A673 (cell line): ENCODE measurements around the gene STIP1. TPM values are rescaled to one million over a fixed set of nuclear protein-coding genes. Genes with fewer than 3 reads are reported as not detected.

Source experiments
- BruUV-seq: library from RNA; stranded (reverse); fragments of 400-500 nt; replicated peaks from 2 replicates; lab custom pipeline; 2021; lab: Mats Ljungman, UMichigan
- CTCF ChIA-PET: fragments of 300-600 bp; sonication (Branson Sonifier 250); formaldehyde crosslinking; loops from one replicate; lab custom pipeline; 2022; ENCODE audit warnings: antibody characterized with exemption; lab: Charles Lee
- POLR2A ChIA-PET: fragments of 300-600 bp; sonication (Branson Sonifier 250); formaldehyde crosslinking; loops from one replicate; lab custom pipeline; 2022; ENCODE audit warnings: antibody characterized with exemption; ENCODE audit not compliant: low non-redundant PET; lab: Charles Lee
- DNase-seq: peaks from one replicate; pipeline ENCODE4 v3.0.0-alpha.2; 2015; ENCODE audit warnings: low spot score
- H3K27ac ChIP-seq: fragments of 200-600 bp; sonication (generic); 2 replicates; pipeline ENCODE4 v1.5.1; 2016; ENCODE audit warnings: mixed run types, low read depth, mild to moderate bottlenecking, mixed read lengths, antibody characterized with exemption, low read length; ENCODE audit not compliant: poor library complexity, severe bottlenecking
- H3K27me3 ChIP-seq: fragments of 200-600 bp; sonication (generic); replicated peaks from 2 replicates; pipeline ENCODE4 v1.6.1; 2017; ENCODE audit warnings: mixed run types, low read depth, mild to moderate bottlenecking, mixed read lengths, antibody characterized with exemption, low read length; ENCODE audit not compliant: insufficient read depth, poor library complexity
- H3K36me3 ChIP-seq: fragments of 200-600 bp; sonication (generic); 2 replicates; pipeline ENCODE4 v1.6.1; 2016; ENCODE audit warnings: mixed run types, mild to moderate bottlenecking, mixed read lengths, antibody characterized with exemption, low read length; ENCODE audit not compliant: insufficient read depth, poor library complexity, severe bottlenecking
- H3K4me1 ChIP-seq: fragments of 200-600 bp; sonication (generic); 2 replicates; pipeline ENCODE4 v1.6.1; 2017; ENCODE audit warnings: mixed run types, mild to moderate bottlenecking, mixed read lengths, antibody characterized with exemption, low read length; ENCODE audit not compliant: insufficient read depth, poor library complexity, severe bottlenecking
- H3K4me3 ChIP-seq: fragments of 200-600 bp; sonication (generic); 2 replicates; pipeline ENCODE4 v1.5.1; 2016; ENCODE audit warnings: low read depth, mixed run types, mild to moderate bottlenecking, mixed read lengths, low read length; ENCODE audit not compliant: poor library complexity, severe bottlenecking
- H3K9me3 ChIP-seq: fragments of 200-600 bp; sonication (generic); 2 replicates; pipeline ENCODE4 v1.6.1; 2016; ENCODE audit warnings: mixed run types, low read depth, mild to moderate bottlenecking, mixed read lengths, antibody characterized with exemption, low read length; ENCODE audit not compliant: poor library complexity, severe bottlenecking
- EZH2 ChIP-seq: fragments of 200-600 bp; sonication (generic); IDR thresholded peaks from 2 replicates; pipeline ENCODE4 v1.6.1; 2017; ENCODE audit warnings: borderline replicate concordance, low read depth, mild to moderate bottlenecking, mixed read lengths, antibody characterized with exemption, low read length; ENCODE audit not compliant: poor library complexity, severe bottlenecking
- intact Hi-C: fragments of 100-400 bp; cut with micrococcal nuclease; formaldehyde crosslinking; loops from one replicate; pipeline ENCODE4 v1.10.0; 2022; ENCODE audit not compliant: unreplicated experiment
- total RNA-seq: library from RNA; stranded (reverse); gene quantifications from 2 replicates; pipeline ENCODE4 v1.2.3, GENCODE V29; 2021
- TF ChIP-seq, protein P1 (sequence below): fragments of 300-800, 200-600 bp; sonication (generic); conservative IDR thresholded peaks from 2 replicates; pipeline ENCODE4 v1.5.1; 2017; ENCODE audit warnings: low read depth, mild to moderate bottlenecking, antibody characterized with exemption, low read length, moderate library complexity, mixed read lengths

The STIP1 gene
- total RNA-seq, 1 experiment from 2014 or later: 577 TPM

DNA sequence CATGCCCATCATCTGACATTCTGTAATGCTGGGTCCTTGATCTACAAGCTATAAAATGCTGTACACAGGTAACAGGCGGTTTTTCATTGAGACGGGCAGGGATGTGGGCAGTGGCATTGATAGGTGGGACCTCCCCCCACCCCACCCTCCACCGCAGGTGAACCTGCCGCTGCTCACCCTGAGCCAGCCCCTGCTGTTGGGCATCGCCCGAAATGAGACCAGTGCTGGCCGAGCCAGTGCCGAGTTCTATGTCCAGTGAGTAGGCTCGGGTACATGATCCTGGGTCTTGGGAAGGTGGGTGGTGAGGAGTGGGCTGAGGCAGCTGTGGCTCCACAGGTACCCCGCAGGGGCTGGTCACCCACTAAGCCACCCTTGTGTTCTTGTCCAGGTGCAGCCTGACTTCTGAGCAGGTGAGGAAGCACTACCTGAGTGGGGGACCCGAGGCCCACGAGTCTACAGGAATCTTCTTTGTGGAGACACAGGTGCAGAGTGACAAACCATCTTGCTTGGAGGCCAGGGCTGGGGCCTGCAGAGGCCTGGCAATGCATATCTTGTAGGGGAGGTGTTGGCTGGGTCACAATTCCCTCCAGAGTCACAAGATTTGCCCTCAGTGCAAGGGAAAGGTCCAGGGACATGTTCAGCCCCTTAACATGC is 43.2 kb downstream of the STIP1 start:
- intact Hi-C loops: no loop called here
- Histone ChIP-seq H3K27me3 (no peaks in the 10 kb centered on the region), H3K9me3 (no peaks in the 10 kb centered on the region), H3K27ac (peak overlapping the region; percentile 70), H3K4me1 (peaks cover 30% of the 10 kb centered on the region), H3K36me3 (peaks cover 5% of the 10 kb centered on the region), H3K4me3 (no peak overlapping the region)
- CTCF ChIA-PET: no interaction called here
- no peak for TF ChIP-seq EZH2
- TF ChIP-seq, protein P1, sequence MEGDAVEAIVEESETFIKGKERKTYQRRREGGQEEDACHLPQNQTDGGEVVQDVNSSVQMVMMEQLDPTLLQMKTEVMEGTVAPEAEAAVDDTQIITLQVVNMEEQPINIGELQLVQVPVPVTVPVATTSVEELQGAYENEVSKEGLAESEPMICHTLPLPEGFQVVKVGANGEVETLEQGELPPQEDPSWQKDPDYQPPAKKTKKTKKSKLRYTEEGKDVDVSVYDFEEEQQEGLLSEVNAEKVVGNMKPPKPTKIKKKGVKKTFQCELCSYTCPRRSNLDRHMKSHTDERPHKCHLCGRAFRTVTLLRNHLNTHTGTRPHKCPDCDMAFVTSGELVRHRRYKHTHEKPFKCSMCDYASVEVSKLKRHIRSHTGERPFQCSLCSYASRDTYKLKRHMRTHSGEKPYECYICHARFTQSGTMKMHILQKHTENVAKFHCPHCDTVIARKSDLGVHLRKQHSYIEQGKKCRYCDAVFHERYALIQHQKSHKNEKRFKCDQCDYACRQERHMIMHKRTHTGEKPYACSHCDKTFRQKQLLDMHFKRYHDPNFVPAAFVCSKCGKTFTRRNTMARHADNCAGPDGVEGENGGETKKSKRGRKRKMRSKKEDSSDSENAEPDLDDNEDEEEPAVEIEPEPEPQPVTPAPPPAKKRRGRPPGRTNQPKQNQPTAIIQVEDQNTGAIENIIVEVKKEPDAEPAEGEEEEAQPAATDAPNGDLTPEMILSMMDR: no peak
- POLR2A ChIA-PET: no interaction called here
- no TSS peak for BruUV-seq
- no peak for DNase-seq

DNA sequence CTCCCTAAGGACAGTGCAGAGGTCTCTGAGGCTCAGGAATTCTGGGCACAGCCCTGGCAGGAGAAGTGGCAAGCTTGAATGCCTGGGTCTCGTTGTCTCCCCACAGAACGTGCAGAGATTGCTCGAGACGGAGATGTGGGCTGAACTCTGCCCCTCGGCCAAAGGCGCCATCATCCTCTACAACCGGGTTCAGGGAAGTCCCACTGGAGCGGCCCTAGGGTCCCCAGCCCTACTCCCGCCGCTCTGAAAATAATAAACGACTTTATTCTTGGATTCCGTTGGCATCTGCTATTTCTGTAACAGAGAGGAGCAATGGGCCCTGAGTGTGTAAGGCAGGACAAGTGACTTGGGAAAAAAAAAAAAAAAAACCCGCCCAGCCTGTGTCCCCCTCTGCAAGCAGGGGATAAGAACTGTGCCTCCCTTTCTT is 43.8 kb downstream of the STIP1 start:
- ChIA-PET CTCF (interaction anchor here (0.6 kb wide), 1 partner anchor 22 kb away, joined by 3 read pairs; no protein-coding TSS in a partner anchor), POLR2A (no interaction called here)
- H3K27me3 ChIP-seq: no peaks in the 10 kb centered on the region
- H3K4me3 ChIP-seq: peak overlapping the region; percentile 54
- BruUV-seq: no TSS peak
- intact Hi-C loops: no loop called here
- TF ChIP-seq, protein P1: no peak
- TF ChIP-seq EZH2: no peak
- no peak for DNase-seq
- no peaks in the 10 kb centered on the region for H3K9me3 ChIP-seq
- peak overlapping the region; percentile 70 for H3K27ac ChIP-seq
- H3K4me1 ChIP-seq: peaks cover 30% of the 10 kb centered on the region
- H3K36me3 ChIP-seq: no peaks in the 10 kb centered on the region

DNA sequence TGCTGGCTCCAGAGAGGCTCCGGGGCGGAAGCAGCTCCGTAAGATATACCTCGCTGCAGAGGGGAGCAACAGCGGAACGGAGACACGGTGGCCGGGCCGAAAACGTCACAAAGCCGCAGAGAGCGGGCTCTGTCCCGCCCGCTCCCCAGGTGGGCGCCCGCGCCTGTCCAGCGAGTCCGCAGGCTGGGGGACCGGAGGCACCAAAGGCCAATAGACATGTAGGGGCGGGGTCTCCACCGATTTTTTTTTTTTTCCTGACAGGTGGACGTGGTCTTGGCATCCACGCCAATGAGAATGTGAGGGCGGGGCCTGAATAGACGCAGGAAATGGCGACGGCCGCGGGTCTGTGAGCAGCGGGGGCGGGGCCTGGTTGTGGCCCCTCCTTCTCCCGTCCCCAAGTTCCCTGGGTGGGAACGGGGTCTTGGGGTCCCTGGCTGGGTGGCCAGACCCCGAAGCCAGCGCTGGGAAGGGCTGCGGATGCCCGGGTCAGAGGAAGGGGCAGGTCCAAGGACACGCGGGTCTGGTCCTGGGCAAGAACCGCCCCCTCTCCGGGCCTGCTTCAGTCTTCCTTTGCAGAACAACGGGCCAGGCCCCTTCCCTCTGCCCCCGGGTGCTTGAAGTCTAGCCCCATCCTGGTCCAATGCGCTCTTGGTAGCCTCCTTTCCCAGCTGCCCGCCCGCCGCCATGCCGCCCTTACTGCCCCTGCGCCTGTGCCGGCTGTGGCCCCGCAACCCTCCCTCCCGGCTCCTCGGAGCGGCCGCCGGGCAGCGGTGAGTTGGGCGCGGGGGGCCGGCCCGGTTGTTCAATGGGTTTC is 44.4 kb downstream of the STIP1 start, which contains the start of gene DNAJC4:
Gene DNAJC4, plus strand, starts transcription at position 378 of the 814 bp plus-strand sequence. Its CDS starts 307 bp downstream, at position 685.
- DNase-seq: peak; percentile 96
- Histone ChIP-seq H3K4me1 (peaks cover 26% of the 10 kb centered on the region), H3K9me3 (no peaks in the 10 kb centered on the region), H3K4me3 (peak within 1 kb of the TSS; percentile 54), H3K27ac (peak within 1 kb of the TSS; percentile 70), H3K27me3 (no peaks in the 10 kb centered on the region), H3K36me3 (no peaks in the 10 kb centered on the region)
- BruUV-seq: no TSS peak
- POLR2A ChIA-PET: interaction anchor here (0.5 kb wide), 1 partner anchor 79 kb away, joined by 3 read pairs; no protein-coding TSS in a partner anchor
- CTCF ChIA-PET: interaction anchor here (0.6 kb wide), 1 partner anchor 23 kb away, joined by 3 read pairs; no protein-coding TSS in a partner anchor
- intact Hi-C loops: no loop called here
- TF ChIP-seq EZH2: no peak
- TF ChIP-seq, protein P1: no peak
